ENCODE measurements around the gene MT1H.
"Not testable (repeated sequence)": the region's sequence is repeated elsewhere in the genome, so short reads cannot be mapped to it uniquely, and the experiment has no call there.

Gene MT1H

DNA sequence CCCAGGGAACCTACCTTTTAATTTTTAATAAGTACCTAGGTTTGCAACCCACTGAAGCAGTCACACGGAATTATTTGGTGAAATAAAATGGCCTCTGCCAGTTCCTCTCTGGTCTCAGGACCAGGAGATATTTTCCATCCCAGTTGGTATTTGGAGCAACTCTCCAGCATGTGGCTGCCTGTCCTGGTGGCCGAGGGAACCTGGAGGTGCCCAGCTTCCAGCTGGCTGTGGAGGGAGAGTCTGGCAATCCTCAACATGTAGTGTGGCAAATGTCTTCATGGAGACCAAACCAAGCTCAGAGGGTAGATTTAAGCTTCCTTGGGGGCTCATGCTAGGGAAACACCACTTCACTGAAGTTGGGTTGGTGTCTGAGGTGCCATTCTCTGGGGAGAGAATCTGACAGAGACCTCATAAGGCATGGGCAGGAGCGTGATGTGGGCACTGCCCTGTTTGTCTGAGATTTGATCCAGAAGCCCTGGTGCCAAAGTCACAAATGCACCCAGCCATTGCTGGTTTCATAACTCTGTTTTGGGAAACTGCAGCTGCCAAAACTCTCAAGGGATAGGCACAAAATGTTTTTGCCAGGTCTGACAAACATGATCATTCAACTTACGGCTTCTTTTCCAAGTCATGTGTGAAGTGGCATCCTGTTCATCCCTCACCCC is 15.4 kb downstream of the MT1H start:
- no peak for DNase-seq (ENCODE audit: low read depth, low spot score)

DNA sequence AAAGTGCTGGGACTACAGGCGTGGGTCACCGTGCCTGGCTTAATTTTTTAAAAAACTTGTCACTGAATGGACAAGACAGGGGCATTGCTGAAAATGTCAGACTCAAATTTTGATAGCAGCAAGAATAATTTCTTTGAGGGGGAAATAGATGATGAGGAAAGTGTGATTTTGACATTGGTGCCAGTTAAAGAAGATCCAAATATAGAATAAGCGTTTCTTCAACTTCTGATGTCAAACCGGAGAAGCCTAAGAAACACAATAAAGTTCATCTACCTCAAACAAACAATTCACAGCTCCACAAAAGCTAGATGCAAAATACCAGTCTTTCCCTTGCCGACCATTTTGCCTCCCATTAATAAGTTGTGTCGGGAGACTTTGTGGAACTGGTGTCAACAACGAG is 17.1 kb downstream of the MT1H start:
- DNase-seq (ENCODE audit: low read depth, low spot score) = no peak

DNA sequence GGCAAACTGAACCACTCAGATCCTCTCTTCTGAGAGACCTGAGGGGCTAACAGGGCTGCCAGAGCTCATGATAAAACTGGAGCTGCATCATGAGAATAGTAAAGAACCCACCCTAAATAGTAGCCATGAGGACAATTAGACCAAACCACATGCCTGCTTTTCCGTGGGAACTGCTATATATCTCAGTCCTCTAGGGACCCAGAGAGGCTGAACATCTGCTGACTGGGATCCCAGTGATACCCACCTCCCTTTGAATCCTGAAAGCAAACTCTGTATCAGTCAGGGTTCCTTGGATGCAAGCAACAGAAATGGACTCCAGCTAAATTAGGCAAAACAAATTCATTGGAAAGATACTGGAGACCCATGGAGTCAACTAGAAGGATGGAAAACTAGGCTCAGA is 19.1 kb downstream of the MT1H start:
- no peak for DNase-seq (ENCODE audit: low read depth, low spot score)

DNA sequence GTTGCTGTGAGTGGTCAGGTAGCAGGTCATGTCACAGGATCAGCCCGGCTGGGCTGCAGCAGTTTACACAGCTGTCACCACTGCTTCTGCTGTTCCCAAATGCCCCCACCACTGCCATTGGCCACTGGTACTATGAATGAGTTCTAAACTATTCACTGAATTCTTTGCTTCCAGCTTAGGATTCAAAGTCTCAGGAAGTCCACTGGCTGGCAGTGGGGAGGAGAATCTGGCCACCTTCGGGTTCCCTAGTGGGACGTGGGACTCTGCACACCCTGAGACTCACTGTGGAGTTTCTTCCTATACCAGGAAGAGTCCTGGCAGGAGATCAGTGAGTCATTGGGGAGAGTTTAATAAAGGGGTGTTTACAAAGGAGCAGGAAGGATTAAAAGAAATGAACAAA is 19.6 kb downstream of the MT1H start:
- no peak for DNase-seq (ENCODE audit: low read depth, low spot score)

DNA sequence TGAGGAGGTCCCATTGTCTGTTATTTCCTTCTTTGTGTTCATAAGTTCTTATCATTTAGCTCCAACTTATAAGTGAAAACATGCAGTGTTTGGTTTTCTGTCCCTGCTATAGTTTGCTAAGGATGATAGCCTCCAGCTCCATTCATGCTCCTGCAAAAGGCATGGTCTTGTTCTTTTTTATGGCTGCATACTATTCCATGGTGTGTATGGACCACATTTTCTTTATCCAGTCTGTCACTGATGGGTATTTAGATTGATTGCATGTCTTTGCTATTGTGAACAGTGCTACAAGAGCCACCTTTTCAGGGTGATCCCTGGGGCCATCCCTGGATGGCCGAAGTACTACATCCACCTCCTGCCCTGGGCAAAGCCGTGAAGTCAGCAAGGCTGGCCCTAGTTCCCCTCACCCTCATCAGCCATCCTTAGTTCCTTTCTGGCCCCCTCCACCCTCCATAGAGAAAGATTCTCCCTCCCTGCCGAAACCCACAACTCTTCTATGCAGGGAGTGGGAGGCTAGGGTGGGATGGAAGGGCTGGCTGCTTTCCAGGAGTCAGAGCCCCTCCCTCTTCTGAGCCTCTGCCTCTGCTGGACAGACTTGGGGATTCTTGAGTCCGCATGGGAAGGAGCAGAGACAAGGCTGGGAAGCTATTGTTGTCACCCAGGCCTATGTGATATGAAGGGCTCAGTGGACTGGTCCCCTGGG is 21.0 kb downstream of the MT1H start:
- DNase-seq (ENCODE audit: low read depth, low spot score) = no peak

DNA sequence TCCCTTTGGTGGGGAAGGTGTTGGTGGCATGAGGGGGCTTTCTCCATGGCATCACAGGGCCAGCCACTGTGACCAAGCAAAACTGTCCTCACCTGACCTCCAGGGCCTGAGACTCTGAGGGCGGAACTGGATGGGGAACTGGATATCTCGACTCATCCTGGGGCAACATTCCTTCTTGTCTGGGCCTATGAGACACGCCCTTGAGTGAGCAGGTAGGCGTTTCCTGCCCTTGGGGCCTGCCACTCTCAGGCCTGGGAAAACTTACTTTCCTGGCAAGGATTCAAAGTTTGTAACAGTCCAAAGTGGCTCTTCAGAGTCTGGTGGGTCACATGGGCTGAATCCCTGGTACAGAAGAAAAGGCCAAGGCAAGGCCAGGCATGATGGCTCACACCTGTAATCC is 22.3 kb downstream of the MT1H start:
- DNase-seq (ENCODE audit: low read depth, low spot score) = no peak

DNA sequence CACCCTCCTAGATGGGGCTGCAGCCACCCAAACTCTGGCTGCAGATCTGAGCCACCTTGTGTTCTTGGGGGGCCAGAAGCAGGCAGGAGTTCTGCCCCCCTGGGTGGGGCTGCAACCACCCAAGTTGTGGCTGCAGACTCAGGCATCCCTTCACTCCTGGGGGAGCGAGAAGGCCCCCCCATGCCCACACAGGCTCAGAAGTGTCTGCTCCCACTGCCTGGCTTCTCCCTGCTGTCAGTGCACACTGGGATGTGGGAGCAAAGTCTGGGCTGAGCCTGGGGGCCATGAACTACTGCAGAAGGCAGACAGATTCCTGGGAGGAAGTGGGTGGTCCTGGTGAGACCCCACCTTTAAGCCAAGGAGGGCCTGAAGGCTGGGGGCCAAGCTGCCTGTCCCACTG is 25.6 kb downstream of the MT1H start:
- DNase-seq (ENCODE audit: low read depth, low spot score) = no peak

DNA sequence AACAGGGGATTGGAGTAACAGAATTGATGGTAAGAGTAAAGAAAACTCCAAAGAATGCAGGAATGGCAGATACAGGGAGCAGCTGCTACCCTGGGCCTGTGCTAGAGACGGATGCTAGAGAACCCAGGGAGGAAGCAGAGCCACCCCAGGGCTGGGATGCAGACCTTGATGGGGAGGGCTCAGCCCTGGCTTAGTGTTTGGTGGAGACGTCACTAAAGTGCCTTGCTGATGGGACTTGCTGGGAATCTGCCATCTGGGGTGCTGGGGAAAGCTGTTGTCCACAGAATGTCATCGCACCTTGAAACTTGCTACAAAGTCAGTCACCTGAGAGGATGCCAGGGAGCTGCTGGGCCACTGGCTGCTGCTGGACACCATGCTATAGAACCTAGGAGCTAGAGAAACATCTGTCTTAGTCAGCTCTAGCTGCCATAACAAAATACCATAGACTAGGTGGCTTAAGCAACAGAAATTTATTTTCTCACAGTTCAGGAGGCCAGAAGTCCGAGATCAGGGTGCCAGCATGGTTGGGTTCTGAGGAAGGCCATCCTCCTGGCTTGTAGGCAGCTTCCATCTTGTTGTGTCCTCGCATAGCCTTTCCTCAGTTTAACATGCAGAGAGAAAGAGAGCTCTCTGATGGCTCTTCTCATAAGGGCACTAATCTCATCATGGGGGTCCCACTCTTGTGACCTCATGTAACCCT is 28.0 kb downstream of the MT1H start:
- no peak for DNase-seq (ENCODE audit: low read depth, low spot score)

DNA sequence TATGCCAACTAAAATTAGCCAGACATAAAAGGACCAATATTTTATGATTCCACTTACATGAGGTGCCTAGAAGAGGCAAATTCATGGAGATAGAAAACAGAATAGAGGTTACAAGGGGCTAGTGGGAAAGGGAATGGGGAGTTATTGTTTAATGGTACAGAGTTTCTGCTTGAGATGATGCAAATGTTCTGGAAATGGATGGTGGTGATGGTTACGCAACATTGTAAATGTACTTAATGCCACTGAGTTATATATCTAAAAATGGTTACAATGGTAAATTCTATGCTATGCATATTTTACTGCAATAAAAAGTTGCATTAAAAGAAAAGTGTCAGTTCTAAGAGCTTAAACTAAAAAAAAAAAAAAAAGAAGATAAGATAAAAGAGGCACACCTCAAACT is 30.6 kb downstream of the MT1H start:
- no peak for DNase-seq (ENCODE audit: low read depth, low spot score)

DNA sequence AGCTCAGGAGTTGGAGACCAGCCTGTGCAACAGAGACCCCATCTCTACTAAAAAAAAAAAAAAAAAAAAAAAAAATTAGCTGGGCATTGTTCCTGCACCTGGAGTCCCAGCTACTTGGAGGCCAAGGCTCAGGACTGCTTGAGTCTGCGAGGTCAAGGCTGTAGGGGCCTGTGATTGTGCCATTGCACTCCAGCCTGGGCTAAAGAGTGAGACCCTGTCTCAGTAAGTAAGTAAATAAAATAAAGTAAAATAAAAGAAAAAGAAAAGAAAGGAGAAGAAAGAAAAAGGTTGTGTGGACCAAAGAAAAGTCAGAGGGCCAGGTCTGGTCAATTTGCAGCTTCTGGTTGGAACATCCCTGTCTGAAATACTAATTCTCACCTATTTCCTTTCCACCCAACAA is 31.0 kb downstream of the MT1H start:
- DNase-seq (ENCODE audit: low read depth, low spot score) = no peak

DNA sequence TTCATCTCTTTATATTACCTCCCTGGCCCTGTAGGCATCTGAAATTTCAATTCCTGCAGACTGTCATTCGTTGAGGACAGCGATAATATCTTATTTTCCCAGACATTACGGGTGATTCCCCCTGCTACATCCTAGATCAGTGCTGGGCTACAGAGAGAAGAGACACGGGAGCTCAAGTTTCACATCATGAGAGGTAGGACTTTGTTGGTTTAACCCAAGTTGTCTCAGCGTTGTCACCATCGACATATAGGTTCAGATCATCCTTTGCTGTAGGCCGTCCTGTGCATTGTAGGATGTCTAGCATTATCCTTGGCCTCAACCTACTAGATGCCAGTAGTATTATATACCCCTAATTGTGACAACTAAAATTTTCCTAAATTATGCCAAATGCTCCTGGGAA is 31.9 kb downstream of the MT1H start:
- no peak for DNase-seq (ENCODE audit: low read depth, low spot score)

DNA sequence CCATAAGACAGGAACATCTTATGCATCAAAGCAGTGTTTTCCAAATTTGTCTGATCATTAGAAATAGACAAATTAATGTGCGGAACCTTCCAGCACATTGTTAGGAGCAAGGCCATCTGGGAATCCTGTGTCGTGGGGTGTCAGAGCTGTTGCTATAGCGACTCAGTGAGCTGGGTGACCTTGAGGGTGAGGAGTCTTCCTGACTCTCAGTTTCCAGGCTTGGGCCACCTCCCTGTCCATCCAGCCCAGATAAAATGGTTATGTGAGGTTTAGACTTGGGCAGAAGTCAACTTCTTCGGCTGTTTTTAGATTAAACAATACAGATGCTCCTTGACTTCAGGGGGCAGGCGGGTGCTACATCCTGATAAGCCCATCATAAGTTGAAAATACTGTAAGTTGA is 33.2 kb downstream of the MT1H start:
- no peak for DNase-seq (ENCODE audit: low read depth, low spot score)

DNA sequence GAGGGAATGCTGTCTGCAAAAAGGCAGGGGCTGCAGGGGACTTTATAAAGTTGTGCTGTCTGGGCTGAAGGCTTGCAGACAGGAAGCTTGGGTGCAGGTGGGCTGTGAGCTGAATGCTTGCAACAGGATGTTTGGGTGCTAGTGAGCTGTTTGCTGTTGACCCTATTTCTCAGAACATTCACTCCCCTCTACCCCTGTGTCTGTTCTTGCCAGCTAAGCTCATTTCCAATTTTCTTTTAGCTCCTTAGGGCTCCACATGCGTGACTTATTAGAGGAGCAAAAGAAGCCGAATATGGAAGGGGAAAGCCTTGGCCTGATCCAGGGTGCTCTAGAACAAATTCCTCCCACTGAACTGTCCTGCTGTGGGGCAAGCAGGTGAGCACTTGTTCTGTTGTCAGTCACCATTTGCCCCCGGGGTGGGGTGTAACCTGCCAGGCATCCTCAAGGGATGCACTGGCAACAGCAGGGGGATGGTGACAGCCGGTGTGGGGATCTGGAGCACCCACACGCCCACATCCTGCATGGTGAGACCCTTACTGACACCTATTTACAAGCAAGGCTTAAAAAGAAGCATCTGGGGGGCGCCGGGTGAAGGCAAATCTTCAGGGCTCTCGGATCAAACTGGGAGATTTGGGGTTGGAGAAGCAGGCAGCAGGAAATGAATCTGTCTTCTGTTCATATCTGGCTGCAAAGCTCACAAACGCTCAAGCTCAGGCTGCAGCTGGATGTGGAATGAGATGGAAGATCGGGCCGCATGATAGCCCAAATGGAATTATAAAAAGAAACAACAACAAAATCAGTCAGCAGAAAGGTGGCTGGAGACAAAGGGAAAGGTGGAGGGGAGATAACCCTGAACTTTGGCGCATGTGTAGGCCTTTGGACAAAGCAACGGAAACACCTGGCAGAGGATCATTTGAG is 39.2 kb downstream of the MT1H start:
- no peak for DNase-seq (ENCODE audit: low read depth, low spot score)

DNA sequence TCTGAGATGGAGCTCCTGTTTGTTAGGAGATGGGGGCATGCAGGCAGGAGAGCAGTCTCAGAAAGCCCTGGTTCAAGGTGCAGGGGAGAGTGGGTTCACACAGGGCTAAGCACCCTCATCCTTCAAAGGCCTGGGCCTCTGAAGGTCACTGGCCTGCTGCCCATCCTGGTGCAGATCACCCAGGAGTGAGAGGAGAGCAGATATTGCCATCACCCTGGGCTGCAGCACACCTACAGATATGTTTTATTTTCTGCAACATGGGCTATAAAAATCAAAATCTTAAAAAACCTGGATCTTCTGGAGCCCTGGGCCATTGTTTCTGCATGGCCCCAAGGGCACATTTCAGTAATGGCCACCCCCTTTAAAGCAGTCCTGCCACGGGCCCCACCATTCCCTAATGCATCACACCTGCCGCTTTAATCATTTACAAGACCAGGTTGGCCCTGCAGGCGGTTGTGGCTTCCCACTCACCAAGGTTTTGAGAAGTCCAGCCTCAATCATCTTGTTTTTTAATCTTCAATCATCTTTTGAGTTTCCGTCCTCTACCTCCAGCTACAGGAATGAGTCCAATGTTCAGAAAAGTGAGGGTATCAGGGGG is 39.9 kb downstream of the MT1H start:
- DNase-seq (ENCODE audit: low read depth, low spot score) = no peak

DNA sequence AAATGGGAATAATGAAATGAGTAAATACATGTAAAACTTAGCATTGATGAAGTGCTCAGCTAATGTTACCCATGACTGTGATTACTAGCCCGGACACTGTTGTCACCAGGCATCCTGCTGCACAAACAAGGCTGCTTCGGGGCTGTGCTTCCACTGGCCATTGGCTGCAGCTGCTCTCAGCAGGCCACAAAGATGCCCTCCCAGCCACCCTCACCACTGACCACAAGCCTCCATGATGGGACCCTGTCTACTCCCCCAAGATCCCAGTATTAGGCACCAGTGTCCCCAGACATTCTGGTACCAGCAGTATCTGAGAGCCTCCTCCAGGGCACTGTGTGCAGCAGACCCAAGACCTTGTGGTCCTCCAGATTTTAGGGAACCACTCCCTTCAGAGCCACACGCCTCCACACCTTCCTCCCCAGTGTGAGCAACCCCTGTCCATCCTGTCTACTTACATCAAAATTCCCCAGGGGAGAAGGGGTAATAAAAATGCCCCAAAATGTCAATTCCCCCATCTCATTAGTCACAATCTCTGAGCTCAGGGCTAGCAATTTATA is 40.6 kb downstream of the MT1H start:
- no peak for DNase-seq (ENCODE audit: low read depth, low spot score)

DNA sequence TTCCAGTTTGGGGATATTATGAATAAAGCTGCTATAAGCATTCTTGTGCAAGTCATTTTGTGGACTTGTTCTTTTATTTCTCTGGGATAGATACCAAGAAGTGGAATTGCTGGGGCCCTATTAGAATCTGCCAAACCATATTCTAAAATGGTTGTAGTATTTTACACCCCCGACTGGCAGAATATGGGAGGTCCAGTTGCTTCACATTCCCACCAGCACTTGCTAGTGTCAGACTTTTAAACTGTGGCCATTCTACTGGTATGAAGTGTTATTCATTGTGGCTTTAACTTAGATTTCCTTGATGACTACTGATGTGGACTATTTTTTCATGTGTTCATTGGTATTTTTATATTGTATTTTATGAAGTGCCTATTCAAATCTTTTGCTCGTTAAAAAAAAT is 42.2 kb downstream of the MT1H start:
- DNase-seq (ENCODE audit: low read depth, low spot score) = no peak

DNA sequence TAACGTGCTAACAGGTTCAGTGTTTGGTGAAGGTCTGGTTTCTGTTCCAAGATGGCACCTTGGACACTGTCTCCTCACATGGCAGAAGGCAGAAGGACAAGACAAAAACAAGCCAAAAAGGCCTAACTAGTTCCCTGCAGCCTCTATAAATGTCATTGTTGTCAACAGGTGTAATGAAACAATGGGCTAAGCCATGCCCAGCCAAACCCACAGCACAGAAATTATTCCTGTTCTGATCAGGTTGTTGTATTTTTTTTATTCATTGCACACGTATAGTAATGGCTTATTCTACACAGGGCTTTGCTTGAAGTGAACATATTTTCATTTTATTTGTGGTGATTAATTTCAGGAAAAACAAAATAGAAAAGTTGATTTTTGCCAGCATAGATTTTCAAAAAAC is 44.2 kb downstream of the MT1H start:
- DNase-seq (ENCODE audit: low read depth, low spot score) = no peak

DNA sequence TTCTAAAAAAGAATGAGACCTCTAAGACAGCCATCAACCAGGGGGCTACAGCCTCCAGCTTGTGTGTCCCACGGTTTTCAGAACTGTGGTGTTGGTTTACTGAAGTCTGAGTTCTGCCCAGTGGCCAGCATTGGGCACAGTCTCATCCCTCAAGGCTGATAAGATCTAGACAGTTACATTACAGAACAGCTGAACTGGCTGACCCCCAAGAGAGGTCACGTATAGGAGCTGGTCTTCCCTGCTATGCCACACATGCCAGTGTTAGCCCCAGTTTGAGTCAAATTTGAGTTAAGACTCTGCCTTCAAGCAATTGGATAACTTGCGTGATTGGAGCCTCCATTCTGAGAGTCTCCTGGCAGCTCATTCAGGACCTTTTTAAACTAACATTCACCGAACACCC is 45.5 kb downstream of the MT1H start:
- DNase-seq (ENCODE audit: low read depth, low spot score) = no peak

DNA sequence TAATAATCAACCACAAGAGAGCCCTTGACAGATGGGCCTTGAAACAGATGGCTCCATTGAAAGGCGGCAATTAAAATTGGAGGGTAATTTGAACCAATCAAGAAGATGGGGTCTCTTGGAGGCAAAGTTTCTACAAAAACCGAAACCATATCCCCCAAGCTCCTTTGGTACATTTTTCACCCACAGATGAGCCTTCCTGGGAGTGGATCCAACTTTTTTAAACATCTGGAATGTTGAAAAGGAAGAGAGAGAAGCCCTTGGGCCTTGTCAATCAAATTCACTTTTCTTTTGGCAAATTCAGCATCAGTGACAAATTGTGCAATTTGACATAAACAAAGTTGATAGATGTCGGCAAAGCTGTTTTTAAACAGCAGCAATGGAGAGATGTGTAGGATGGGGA is 47.1 kb downstream of the MT1H start:
- DNase-seq (ENCODE audit: low read depth, low spot score) = no peak

DNA sequence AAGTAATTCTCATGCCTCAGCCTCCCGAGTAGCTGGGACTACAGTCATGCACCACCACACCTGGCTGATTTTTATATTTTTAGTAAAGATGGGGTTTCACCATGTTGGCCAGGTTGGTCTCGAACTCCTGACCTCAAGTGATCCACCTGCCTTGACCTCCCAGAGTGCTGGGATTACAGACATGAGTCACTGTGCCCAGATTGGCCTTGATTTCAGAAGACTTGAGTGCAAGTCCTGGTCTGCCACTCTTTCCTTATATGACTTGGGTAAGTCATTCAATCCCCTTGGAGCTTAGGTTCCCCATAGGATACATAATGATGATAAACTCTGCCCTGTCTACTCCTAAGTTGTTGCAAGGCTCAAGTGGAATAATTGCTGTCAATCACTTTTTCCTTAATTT is 47.9 kb downstream of the MT1H start:
- not testable (repeated sequence) for DNase-seq (ENCODE audit: low read depth, low spot score)

Data from activated naive CD8-positive, alpha-beta T cell treated with anti-CD3 and anti-CD28 coated beads, Interleukin-2, amount 50 U/mL, for 16 hours (primary cell).